GM18868 (cell line): ENCODE measurements around the gene COL5A1.
"Not testable (repeated sequence)": the region's sequence is repeated elsewhere in the genome, so short reads cannot be mapped to it uniquely, and the experiment has no call there.

ENCODE experiments used
- ATAC-seq: cut with Tn5 transposase; IDR thresholded peaks from one replicate; pipeline ENCODE4 v1.9.1; 2021; ENCODE audit warnings: mild to moderate bottlenecking, moderate library complexity; ENCODE audit not compliant: unreplicated experiment

Gene COL5A1

DNA sequence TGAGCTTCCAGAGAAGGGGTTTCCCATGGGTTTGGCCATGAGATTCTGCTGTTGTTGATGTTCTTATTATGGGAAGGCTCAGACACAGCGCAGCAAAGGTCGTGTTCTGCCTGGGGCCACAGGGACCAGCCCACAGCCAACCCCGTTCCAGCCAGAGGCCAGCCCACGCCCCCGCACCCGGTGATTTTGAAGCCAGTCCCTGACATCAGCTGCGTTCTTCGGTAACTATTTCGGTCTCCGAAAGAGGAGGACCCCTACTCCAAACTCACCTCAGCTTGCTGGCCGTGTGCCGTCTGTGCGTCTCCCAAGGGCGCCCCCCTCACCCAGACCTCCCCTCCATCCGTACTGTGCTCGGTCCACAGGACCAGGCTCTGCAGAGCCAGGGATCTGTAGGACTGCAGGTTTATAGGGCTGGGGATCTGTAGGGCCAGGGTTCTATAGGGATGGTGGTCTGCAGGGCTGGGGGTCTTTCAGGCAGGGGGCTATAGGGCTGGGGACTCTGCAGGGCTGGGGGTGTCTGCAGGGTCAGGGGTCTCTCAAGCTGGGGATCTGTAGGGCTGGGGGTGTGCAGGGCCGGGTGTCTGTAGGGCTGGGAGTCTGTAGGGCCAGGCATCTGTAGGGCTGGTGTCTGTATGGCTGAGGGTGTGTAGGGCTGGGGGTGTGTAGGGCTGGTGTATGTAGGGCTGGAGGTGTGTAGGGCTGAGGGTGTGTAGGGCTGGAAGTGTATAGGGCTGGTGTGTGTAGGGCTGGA, 11.8 kb downstream of the COL5A1 start:
- no peak for ATAC-seq

DNA sequence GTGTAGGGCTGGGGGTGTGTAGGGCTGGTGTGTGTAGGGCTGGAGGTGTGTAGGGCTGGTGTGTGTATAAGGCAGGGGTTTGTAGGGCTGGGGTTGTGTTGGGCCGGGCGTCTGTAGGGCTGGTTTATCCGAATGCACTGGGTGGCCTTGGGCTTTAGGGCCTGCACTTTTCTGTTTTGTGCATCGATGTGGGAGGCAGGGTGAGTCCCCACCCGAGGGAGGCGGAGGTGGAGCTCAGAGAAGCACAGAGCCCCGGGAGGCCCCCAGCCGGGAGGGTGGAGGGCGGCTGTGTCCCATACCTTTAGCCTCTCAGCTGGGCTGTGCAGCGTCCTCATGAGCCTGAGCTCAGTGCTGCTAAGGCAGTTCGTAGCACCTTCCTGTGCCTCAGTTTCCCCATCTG, 13.5 kb downstream of the COL5A1 start:
- no peak for ATAC-seq

DNA sequence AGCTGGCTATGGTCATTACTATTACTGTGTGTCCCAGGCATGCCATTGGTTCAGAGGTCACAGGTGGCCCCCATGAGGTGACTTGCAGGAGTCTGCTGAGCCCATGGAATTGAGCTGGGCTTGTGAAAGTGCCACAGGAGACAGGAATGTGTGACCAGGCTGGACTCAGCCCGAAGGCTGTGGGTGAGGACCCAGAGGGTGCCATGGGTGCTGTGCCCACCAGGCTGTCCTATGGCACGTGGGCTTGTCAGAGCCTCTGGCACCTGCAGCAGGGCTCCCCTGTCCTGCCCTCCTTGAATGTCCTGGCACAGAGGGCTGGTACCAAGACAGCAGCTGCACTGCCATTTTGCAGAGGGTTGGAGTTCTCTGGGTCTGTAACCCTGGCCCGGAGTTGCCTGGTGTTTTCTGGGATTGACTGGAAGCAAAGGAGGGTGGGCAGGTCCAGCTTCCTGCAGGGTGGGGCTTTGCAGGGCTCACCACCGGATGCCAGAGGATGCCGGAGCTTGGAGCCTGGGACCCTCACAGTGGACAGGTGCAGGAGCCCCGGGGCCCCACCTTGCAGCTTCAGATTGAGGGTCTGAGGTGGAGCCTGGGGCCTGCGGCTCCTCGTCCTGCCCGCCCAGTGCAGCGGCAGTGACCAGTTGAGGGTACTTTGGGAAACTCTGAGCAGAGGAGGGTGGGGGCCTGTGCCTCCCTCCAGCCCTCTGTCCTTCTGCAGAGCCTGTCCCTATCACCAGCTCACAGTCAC, 14.2 kb downstream of the COL5A1 start:
- ATAC-seq: no peak

DNA sequence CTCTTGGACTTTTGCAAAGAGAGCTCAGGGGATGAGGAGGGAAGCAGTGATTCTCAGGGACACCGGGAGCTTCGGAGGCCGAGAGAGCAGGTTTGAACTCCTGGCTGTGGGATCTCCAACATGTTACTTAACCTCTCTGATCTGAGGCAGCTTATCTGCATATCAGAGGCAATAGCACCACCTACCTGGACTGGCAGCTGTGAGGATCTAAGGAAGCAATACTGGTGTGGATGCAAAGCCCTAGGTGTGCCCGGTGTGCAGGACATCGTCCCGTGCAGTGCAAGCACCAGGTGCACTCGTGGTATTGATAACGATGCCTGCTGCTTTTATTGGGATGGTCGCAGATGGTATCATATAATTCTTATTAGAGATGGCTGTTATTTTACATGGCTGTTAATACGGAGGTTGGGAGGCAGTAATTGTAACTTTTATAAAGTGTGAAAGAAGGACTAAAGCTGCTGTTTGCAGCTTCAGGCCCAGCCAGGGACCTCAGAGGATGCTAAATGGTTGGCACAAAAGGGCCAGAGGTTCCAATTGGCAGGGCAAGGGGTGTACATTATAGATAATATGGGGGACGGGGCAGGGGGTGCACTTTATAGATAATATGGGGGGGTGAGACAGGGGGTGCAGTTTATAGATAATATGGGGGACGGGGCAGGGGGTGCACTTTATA, 14.9 kb downstream of the COL5A1 start:
- ATAC-seq: no peak

DNA sequence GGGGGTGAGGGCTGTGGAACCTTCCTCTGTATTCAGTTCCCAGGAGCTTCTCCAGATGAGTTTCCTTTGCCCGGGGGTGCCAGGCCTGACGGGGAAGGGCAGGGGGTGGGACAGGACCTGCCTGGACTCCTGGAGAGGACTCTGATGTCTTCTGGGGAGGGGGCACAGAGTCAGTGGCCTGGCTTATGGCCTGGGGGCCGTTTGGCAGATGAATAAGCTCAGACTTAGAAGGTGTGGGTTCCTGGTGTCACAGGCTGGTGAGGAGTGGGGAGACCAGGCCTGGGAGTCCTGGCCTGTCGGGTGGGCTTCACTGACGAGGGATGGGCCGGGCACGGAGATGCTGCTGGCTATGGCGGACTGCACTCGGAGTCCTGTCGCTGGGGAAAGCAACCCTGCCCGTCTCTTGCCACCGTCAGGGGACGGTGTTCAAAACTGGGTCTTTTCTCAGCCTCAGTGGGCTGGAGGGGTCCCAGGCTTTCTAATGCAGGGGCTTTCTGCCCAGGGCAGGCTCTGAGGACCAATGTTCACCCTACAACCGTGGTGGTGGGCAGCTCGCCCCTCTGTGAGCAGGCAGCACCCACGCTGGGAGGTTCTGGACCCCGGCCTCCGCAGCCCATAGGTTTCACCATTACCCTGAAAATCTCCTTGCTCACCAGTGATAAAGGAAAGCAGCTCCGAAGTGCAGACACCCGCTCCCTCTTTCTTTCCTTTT, 16.2 kb downstream of the COL5A1 start:
- ATAC-seq: no peak

DNA sequence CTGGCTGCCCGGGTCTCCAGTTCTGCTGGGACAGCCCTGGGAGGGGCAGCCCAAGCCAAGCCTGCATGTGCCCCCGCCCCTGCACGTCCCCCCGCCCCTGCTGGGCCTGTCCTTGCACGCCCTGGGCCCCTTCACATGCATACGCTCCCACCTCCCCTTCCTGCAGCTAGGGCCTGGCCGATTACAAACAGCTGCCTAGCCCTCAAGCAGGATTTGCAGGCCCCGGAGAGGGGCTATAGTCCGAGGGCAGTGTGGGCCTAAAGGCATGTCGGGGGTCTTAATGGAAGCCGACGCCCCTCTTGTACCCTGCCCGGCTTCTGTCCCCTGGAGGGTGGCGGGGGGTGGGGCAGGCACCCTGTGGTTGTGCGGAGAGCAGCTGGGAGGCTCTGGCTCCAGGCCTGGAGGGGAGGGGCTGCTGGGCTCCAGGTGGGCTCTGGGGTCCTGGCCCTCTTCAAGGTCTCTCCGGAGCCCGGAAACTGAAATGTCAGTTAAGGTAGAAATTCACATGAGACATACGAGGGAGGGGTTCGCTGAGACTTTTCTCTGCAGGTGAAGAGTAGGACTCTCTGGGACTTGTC, 16.9 kb downstream of the COL5A1 start:
- no peak for ATAC-seq

DNA sequence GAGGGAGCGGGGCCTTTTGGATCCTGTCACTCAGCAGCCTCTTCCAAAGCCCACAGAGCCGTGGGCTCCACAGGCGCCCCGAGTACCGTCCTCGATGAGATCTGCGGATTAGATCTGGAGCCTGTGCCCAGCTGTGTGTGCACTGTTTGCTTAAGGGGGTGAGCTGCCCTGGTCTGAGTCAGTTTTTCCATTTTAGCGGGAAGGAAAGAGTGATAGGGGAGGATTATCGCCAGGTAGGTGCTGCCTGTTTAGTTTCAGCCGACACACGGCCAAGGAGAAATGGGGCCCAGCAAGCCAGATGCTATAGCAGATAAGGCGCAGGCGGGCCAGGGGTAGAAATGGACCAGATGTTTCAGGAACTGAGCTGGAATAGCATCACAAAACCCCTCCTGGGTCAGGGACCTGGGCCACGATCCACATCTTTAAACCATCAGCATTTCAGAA, 18.1 kb downstream of the COL5A1 start:
- ATAC-seq: no peak

DNA sequence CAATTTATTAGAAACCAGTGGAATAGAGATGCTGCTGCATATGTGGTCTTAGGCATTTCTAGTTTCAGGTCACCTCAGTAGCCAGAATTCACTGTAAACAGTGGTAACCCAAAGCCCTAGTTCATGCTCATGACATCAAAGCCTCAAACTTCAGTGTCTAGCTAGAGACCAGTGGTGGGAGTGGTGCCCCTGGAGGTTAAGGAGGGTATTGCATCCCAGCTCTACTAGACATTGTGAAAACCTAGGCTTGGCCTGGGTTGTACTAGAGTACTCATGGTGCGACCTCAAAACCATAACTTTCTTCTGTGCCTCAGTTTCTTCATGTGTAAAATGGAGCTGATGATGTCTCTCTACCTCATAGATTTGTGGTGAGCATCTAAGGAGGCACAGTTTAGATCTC, 18.8 kb downstream of the COL5A1 start:
- no peak for ATAC-seq

DNA sequence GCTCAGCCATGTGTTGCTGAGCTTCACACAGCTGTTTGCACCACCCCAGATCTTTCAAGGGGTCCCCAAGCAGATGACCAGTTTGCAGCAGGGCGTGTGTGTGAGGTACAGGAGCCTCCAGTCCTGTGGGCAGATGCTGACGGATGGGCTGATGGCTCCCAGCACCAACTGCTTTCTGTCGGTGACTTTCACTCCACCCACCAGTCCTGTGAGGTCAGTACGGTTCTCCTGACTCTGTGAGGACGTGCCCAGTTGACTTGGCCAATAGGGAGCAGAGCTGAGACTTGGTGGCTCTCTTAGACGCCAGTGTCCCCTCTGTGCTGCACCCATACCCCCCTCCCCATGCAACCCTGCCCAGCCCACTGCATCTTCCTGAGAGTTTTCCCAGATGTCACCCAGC, 19.7 kb downstream of the COL5A1 start:
- ATAC-seq: no peak

DNA sequence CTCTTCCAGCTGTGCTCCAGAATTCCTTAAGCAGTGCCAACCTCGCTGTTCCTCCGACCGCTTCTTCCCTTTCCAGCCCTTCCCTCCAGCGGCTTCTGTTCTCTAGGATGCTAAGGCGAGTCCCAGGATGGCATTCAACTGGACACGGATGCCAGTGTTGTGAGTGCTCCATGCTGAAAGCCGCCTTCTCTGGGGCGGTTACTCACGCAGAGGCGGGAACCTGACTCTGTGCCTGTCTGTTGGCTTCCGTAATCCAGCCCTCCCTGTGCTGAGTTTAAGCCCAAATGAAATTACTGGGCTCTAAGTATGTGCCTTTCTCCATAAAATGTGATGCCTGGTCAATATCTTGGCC, 20.2 kb downstream of the COL5A1 start:
- no peak for ATAC-seq

DNA sequence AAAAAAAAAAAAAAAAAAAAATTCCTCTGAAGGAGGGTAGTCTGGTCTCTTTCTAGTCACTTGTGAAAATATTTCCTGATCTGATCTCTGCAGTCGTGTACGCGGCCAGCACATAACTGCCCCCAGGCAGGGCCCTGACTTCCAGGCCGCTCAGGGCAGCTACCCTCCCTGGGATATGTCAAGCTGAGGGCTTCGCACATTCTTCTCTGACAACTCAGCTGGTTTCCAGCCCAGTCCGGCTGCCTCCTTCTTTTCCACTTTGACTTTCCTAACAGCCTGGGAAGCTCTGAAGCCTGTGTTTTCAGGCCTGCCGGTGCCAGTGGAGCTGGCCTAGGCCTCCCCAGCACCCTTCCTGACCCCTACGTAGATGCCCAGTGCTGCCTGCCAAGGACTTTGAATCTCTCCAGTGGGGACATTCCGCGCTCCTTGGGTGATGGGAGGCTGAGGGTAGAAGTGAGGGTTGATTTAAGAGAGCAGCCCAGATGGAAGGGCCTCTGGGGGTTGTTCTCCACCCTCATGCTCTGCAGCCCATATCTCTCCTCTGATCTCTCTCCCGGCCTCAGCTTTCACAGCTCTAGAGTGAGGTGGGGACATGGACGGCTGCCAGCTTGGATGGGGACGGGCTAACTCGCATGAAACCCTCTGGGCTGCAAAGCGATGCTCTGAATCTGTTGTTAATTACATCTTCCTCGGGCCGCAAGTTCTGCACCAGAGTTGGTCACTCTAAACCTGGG, 20.7 kb downstream of the COL5A1 start:
- ATAC-seq: no peak

DNA sequence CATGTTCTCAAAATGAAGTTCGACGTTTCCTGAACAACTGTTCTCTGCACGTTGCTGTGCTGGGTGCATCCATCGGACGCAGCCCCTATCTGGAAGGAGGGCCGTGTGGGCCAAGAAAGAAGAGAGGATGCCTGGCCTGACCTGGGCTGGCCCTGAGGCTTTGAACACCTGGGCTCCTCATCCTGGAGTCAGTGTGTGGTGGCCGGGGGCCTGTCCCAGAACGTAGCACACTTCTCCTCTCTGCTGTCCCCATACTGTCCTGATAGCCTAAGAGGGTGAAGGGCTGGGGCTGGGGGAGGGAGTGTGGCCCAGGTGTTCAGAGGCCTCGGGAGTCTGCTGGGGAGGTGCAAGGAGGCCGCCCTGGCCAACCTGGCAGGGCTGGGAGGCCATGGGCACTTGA, 21.5 kb downstream of the COL5A1 start:
- ATAC-seq: no peak

DNA sequence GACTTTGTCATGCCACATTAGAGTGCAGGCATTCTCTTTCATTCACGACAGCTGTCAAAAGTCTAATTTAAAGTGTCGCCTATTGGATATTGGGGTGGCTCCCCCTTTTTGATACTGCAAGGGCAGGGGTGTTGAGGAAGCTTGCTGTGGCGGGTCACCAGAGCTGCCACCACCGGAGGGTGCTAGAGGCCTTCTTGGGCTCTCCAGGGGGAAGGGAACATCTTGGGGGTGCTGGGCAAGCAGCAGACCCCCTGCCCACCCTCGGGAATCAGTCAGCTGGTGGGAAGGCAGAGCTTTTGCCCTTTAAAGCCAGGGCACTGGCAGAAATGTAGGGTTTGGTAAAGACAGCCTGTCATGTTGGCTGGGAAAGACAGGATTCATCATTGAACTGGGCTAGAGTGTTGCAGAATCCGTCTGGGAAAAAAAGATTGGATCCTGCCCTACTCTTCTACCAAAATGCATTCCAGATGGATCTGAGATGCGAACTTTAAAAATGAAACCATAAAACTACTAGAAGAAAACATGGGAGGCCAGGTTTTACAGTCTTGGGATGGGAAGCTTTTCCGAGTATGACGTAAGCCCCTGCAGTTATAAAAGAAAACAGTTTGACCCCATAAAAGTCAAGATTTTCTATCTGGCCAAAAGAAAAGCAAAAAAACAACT, 22.3 kb downstream of the COL5A1 start:
- ATAC-seq: no peak

DNA sequence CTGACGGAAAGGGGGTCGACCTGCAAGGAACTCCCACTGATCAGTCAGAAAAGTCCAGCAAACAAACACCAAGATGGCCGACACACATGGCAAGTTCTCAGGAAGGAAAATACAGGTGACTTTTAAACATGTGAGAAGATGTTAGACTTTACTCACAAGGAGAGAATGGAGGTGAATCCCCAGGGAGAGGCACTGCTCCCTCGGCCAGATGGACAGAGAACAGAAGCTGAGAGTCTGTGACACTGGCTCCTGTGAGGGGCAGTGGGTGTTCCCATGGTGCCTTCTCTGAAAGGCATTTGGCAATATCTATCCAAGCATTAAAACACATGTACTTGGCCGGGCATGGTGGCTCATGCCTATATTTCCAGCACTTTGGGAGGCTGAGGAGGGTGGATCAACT, 22.8 kb downstream of the COL5A1 start:
- ATAC-seq: no peak

DNA sequence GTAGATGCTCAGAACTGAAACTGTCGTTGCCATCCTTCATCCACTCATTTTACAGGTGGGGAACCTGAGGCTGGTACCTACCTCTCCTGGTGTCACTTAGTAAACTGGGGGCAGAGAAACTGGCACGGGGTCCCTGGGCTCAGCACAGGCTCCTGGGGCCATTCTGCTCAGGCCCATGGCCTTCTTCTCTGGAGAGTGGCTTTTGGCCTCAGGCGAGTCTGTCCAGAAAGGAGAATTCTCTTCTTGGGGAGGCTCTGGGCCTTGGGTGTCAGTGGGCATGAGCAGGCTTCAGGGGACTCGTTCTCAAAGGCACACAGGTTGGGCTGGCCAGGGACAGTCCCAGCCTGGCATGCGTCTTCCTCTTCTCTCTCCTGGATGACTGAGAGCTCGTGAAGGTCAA, 24.6 kb downstream of the COL5A1 start:
- ATAC-seq: no peak

DNA sequence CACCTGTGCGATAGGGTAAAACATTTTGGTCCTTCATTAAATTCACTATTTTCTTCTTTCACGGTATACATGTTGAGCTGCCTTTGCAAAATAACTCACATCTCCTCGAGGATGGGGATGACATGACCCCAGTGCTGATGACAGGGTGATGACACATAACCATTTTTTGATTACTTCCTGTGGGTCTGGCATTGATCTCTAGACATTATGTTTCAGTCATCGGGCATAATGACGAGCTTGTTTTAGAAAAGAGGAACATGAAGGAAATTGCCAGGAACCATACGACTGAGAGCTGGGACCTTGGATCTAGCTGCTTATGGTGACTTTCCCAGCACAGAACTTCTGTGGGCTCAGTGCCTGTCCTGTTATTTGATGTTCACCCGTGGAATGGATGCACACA, 25.2 kb downstream of the COL5A1 start:
- ATAC-seq: no peak

DNA sequence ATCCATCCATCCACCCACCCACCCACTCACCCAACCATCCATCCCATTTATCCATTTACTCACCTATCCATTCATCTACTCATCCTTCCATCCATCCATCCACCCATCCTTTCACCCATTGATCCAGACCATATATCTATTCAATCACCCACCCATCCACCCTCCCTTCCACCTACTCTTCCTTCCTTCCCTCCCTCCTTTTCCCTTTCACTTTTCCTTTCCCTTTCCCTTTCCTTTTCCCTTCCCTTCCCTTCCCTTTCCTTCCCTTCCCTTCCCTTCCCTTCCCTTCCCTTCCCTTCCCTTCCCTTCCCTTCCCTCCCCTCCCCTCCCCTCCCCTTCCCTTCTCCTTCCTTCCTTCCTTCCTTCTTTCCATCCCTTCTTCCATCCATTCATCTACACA, 27.4 kb downstream of the COL5A1 start:
- ATAC-seq: not testable (repeated sequence)

DNA sequence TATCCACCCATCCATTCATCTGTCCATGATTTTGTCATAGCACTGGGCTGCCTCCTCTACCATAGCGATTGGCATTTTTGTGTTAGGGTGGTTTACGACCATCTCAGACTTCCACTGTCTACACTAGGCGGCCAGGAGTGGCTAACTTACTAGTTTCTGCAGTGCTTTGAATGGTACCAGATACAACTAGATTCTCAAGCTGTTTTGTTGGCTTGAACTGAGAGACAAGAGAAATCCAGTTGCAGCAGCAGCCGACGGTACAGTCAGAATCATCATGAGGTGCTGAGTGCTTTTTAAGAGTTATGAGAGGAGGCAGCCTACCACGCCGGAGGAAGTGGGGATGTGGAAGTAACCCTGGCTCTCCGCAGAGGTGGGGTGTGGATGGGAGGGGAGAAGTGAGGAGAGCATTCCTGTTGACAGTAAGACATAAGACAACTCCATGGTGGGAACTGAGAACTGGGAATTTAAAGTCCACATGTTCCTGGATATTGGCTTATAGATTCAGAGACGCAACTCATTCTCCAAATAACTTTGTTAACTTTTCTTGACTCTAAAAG, 27.9 kb downstream of the COL5A1 start:
- no peak for ATAC-seq

DNA sequence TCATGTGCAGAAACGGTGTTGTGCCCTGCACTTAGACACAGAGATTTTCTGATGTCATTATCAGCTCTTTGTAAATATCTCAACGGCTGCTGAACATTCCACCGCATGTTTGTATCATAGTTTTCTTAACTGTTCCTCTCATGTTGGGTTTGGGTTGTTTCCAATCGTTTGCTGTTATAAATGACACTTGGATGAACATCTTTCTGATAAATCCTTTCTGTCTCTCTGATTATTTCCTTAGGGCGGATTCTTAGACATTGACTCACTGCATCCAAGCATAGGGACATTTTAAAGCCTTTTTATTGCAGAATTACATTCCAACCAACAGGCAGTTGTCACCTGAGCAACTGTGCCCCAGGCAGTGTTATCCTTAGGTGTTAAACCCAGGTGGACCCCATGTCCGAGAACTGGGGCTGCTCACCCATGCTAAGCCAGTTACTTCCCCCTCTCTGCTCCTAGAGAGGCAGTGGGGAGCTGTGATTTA, 28.5 kb downstream of the COL5A1 start:
- no peak for ATAC-seq
